Testis (tissue), 2 donors: ENCODE measurements around the gene GRID1.

Experiments
- CTCF ChIP-seq, 3 experiments: fragments of 450-650 bp in 2 of 3; fragments of 200-600 bp in 1 of 3; sonication (generic) in 1 of 3; IDR thresholded peaks; one replicate each; pipeline ENCODE4 v1.5.1; 2016 to 2019; ENCODE audit warnings: antibody characterized with exemption in 3 of 3, mild to moderate bottlenecking in 2 of 3, moderate library complexity in 1 of 3
- POLR2A ChIP-seq: fragments of 450-650 bp; IDR thresholded peaks from one replicate; pipeline ENCODE4 v1.6.1; 2017; ENCODE audit warnings: antibody characterized with exemption, mild to moderate bottlenecking, moderate library complexity

DNA sequence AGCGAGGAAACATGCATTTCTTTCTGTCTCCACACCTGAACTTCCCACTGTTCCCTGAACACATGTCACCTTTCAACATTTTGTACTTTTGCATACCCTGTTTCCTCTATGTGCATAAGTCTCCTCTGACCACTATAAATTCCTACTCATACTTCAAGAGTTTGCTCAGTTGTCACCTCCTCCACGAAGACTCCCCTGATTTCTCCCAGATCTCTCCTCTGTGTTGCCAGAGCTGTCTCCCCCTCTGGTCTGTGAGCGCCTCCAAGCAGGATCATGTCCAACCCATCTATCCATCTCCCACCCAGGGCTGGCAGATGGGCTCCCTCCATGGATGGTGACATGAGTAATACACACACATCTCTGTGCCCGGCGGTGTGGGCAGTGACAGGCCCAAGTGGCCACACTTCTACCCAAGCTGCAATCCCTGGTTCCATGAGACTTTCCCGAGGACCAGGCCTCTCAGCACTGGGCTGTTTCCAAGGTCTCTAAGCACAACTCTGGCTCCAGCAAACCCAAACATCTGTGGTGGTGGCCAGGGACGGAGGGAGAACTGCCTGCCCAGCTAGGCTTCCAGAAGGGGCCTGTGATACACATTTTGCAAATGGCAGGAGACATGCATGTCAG is 135.9 kb downstream of the GRID1 start:
- no peak for TF ChIP-seq CTCF (IDR thresholded peaks at IDR 0.05)
- no peak for TF ChIP-seq POLR2A
